OCI-LY7 (cell line): ENCODE measurements around the gene FADS6. TPM values are rescaled to one million over a fixed set of nuclear protein-coding genes. Genes with fewer than 3 reads are reported as not detected.

ENCODE experiments used
- BruUV-seq: library from RNA; stranded (reverse); fragments of 400-500 nt; replicated peaks from 2 replicates; lab custom pipeline; 2021; lab: Mats Ljungman, UMichigan
- CTCF ChIA-PET: fragments of 300-600 bp; sonication (Branson Sonifier 250); formaldehyde crosslinking; loops from one replicate; lab custom pipeline; 2022; ENCODE audit warnings: antibody characterized with exemption; ENCODE audit not compliant: unreplicated experiment; lab: Charles Lee
- POLR2A ChIA-PET: fragments of 300-600 bp; sonication (Branson Sonifier 250); formaldehyde crosslinking; loops from one replicate; lab custom pipeline; 2022; ENCODE audit warnings: antibody characterized with exemption; lab: Charles Lee
- DNase-seq: peaks from one replicate; pipeline ENCODE4 v3.0.0-alpha.2; 2015; ENCODE audit warnings: low spot score
- H2AFZ ChIP-seq: fragments of 200-600 bp; sonication (generic), shearing (Covaris generic); 2 replicates; pipeline ENCODE4 v1.6.1; 2014; ENCODE audit warnings: mild to moderate bottlenecking, antibody characterized with exemption, low read length, moderate library complexity
- H3K27ac ChIP-seq: fragments of 200-600 bp; sonication (generic); 2 replicates; pipeline ENCODE4 v1.5.1; 2014; ENCODE audit warnings: mixed run types, low read depth, mild to moderate bottlenecking, moderate library complexity, low read length, inconsistent platforms; ENCODE audit not compliant: poor library complexity, severe bottlenecking
- H3K36me3 ChIP-seq: fragments of 200-600 bp; sonication (generic); 2 replicates; pipeline ENCODE4 v1.6.1; 2014; ENCODE audit warnings: mild to moderate bottlenecking, antibody characterized with exemption, low read length, moderate library complexity, mixed read lengths; ENCODE audit not compliant: insufficient read depth
- H3K4me1 ChIP-seq: fragments of 200-600 bp; sonication (generic); 2 replicates; pipeline ENCODE4 v1.5.1; 2014; ENCODE audit warnings: mild to moderate bottlenecking, low read length; ENCODE audit not compliant: insufficient read depth, poor library complexity, severe bottlenecking
- H3K4me2 ChIP-seq: fragments of 200-600 bp; sonication (generic); 2 replicates; pipeline ENCODE4 v1.6.1; 2014; ENCODE audit warnings: mild to moderate bottlenecking, low read length
- H3K4me3 ChIP-seq: fragments of 200-600 bp; sonication (generic); 2 replicates; pipeline ENCODE4 v1.5.1; 2014; ENCODE audit warnings: mild to moderate bottlenecking, low read depth, low read length; ENCODE audit not compliant: poor library complexity, severe bottlenecking
- H3K79me2 ChIP-seq: fragments of 200-600 bp; sonication (generic); 2 replicates; pipeline ENCODE4 v1.6.1; 2016; ENCODE audit warnings: low read depth, mild to moderate bottlenecking, low read length, moderate library complexity, mixed read lengths; ENCODE audit not compliant: insufficient read depth
- H3K9me2 ChIP-seq: fragments of 200-600 bp; sonication (generic); 2 replicates; pipeline ENCODE4 v1.6.1; 2016; ENCODE audit warnings: mild to moderate bottlenecking, low read length, mixed read lengths; ENCODE audit not compliant: insufficient read depth
- H3K9me3 ChIP-seq: fragments of 200-600 bp; sonication (generic); 2 replicates; pipeline ENCODE4 v1.6.1; 2014; ENCODE audit warnings: mild to moderate bottlenecking, mixed run types, low read length, mixed read lengths
- H4K20me1 ChIP-seq: fragments of 200-600 bp; sonication (generic); 2 replicates; pipeline ENCODE4 v1.6.1; 2014; ENCODE audit warnings: mild to moderate bottlenecking, antibody characterized with exemption, low read length, moderate library complexity, mixed read lengths; ENCODE audit not compliant: insufficient read depth
- CTCF ChIP-seq: fragments of 200-600 bp; sonication (generic); conservative IDR thresholded peaks from 2 replicates; pipeline ENCODE4 v1.5.1; 2014; ENCODE audit warnings: mild to moderate bottlenecking, antibody characterized with exemption, low read length, moderate library complexity, mixed read lengths
- EZH2phosphoT487 ChIP-seq: fragments of 200-600 bp; sonication (generic); IDR thresholded peaks from 2 replicates; pipeline ENCODE4 v1.6.1; 2018; ENCODE audit warnings: low read depth, borderline replicate concordance, mild to moderate bottlenecking, mixed run types, antibody characterized with exemption, low read length, moderate library complexity, mixed read lengths
- intact Hi-C: fragments of 100-400 bp; cut with micrococcal nuclease; formaldehyde crosslinking; loops from one replicate; pipeline ENCODE4 v1.10.0; 2022; ENCODE audit not compliant: unreplicated experiment
- total RNA-seq, 2 experiments: library from RNA; depleted of rRNA in 1 of 2; stranded (reverse); fragments of >200 nt in 1 of 2; shearing (Covaris generic) in 1 of 2; gene quantifications; 2 replicates each; pipeline ENCODE4 v1.2.3, GENCODE V29; 2014 to 2022

FADS6 gene
- total RNA-seq, 2 experiments from 2014 or later = not detected

- H3K9me2 ChIP-seq = no peaks in the 10 kb centered on the region
- intact Hi-C loops = loop anchor here (2.0 kb wide), 1 partner anchor 120 kb away; no protein-coding TSS in a partner anchor
- DNase-seq = no peak
- no peak overlapping the region for H3K4me2 ChIP-seq
- TF ChIP-seq CTCF = no peak
- TF ChIP-seq EZH2phosphoT487 = no peak
- no TSS peak for BruUV-seq
- no peaks in the 10 kb centered on the region for H3K9me3 ChIP-seq
- no peaks in the 10 kb centered on the region for H3K36me3 ChIP-seq
- no peak overlapping the region for H2AFZ ChIP-seq
- no peaks in the 10 kb centered on the region for H3K79me2 ChIP-seq
- peaks cover 19% of the 10 kb centered on the region for H3K4me1 ChIP-seq
- POLR2A ChIA-PET = interaction anchor here (1.2 kb wide), 1 partner anchor 36 kb away, joined by 4 read pairs; no protein-coding TSS in a partner anchor
- no peak overlapping the region for H3K4me3 ChIP-seq
- H4K20me1 ChIP-seq = no peaks in the 10 kb centered on the region
- H3K27ac ChIP-seq = no peak overlapping the region
- CTCF ChIA-PET = interaction anchor here (1.3 to 5.5 kb wide), 3 partner anchors 9 to 76 kb away, joined by 3 to 38 read pairs (median 5); partner anchors contain the start of gene FDXR
Observed at GRCh38 chr17:74864297-74864865, 29.1 kb downstream of the FADS6 start.

- H4K20me1 ChIP-seq = no peaks in the 10 kb centered on the region
- H3K79me2 ChIP-seq = no peaks in the 10 kb centered on the region
- BruUV-seq = no TSS peak
- H2AFZ ChIP-seq = no peak overlapping the region
- no peaks in the 10 kb centered on the region for H3K36me3 ChIP-seq
- no peak overlapping the region for H3K27ac ChIP-seq
- no peak overlapping the region for H3K4me3 ChIP-seq
- no peak for TF ChIP-seq CTCF
- CTCF ChIA-PET = interaction anchor here (1.5 to 5.5 kb wide), 2 partner anchors 9 to 73 kb away, joined by 5 to 38 read pairs; partner anchors contain the start of gene FDXR
- intact Hi-C loops = loop anchor here (2.0 kb wide), 2 partner anchors 119 to 207 kb away; no protein-coding TSS in a partner anchor
- POLR2A ChIA-PET = interaction anchor here (0.9 kb wide), 1 partner anchor 72 kb away, joined by 3 read pairs; no protein-coding TSS in a partner anchor
- DNase-seq = no peak
- H3K4me1 ChIP-seq = peaks cover 19% of the 10 kb centered on the region
- no peaks in the 10 kb centered on the region for H3K9me2 ChIP-seq
- H3K4me2 ChIP-seq = no peak overlapping the region
- H3K9me3 ChIP-seq = no peaks in the 10 kb centered on the region
Observed at GRCh38 chr17:74863420-74864296, 29.8 kb downstream of the FADS6 start.
